Measurements from ENCODE around the gene SECISBP2L.

SECISBP2L gene

GRCh38 chr15:48946840-48947187 lies 99.4 kb downstream of the SECISBP2L start:
- Histone ChIP-seq H3K36me3 (ENCODE audit: control insufficient read depth in 2 of 2, insufficient read depth in 2 of 2, low read length in 2 of 2) (no peaks in the 10 kb centered on the region), H3K9me3 (ENCODE audit: control insufficient read depth in 2 of 2, low read length in 2 of 2) (no peaks in the 10 kb centered on the region), H3K4me1 (ENCODE audit: control insufficient read depth in 2 of 2, insufficient read depth in 2 of 2, low read length in 2 of 2) (no peaks in the 10 kb centered on the region), H3K27ac (ENCODE audit: low read depth in 2 of 2, low read length in 2 of 2) (no peak overlapping the region), H3K9ac (ENCODE audit: low read depth in 1 of 2, low read length in 2 of 2) (no peak overlapping the region), H3K4me3 (ENCODE audit: low read length in 2 of 2) (no peak overlapping the region), H3K27me3 (ENCODE audit: control insufficient read depth in 2 of 2, insufficient read depth in 2 of 2, low read length in 2 of 2) (no peaks in the 10 kb centered on the region)

- H3K9ac ChIP-seq (ENCODE audit: low read depth in 1 of 2, low read length in 2 of 2): no peak overlapping the region
- H3K4me1 ChIP-seq (ENCODE audit: control insufficient read depth in 2 of 2, insufficient read depth in 2 of 2, low read length in 2 of 2): no peaks in the 10 kb centered on the region
- no peaks in the 10 kb centered on the region for H3K36me3 ChIP-seq (ENCODE audit: control insufficient read depth in 2 of 2, insufficient read depth in 2 of 2, low read length in 2 of 2)
- no peaks in the 10 kb centered on the region for H3K9me3 ChIP-seq (ENCODE audit: control insufficient read depth in 2 of 2, low read length in 2 of 2)
- H3K27me3 ChIP-seq (ENCODE audit: control insufficient read depth in 2 of 2, insufficient read depth in 2 of 2, low read length in 2 of 2): no peaks in the 10 kb centered on the region
- no peak overlapping the region for H3K27ac ChIP-seq (ENCODE audit: low read depth in 2 of 2, low read length in 2 of 2)
- no peak overlapping the region for H3K4me3 ChIP-seq (ENCODE audit: low read length in 2 of 2)
These were observed 100.0 kb downstream of the SECISBP2L start for GRCh38 chr15:48946074-48946839.

GRCh38 chr15:48945386-48945785 lies 100.9 kb downstream of the SECISBP2L start:
- Histone ChIP-seq H3K36me3 (ENCODE audit: control insufficient read depth in 2 of 2, insufficient read depth in 2 of 2, low read length in 2 of 2) (no peaks in the 10 kb centered on the region), H3K4me3 (ENCODE audit: low read length in 2 of 2) (no peak overlapping the region), H3K9me3 (ENCODE audit: control insufficient read depth in 2 of 2, low read length in 2 of 2) (no peaks in the 10 kb centered on the region), H3K27me3 (ENCODE audit: control insufficient read depth in 2 of 2, insufficient read depth in 2 of 2, low read length in 2 of 2) (no peaks in the 10 kb centered on the region), H3K9ac (ENCODE audit: low read depth in 1 of 2, low read length in 2 of 2) (no peak overlapping the region), H3K4me1 (ENCODE audit: control insufficient read depth in 2 of 2, insufficient read depth in 2 of 2, low read length in 2 of 2) (no peaks in the 10 kb centered on the region), H3K27ac (ENCODE audit: low read depth in 2 of 2, low read length in 2 of 2) (no peak overlapping the region)

GRCh38 chr15:48941904-48942303 lies 104.3 kb downstream of the SECISBP2L start:
- Histone ChIP-seq H3K4me1 (ENCODE audit: control insufficient read depth in 2 of 2, insufficient read depth in 2 of 2, low read length in 2 of 2) (no peaks in the 10 kb centered on the region), H3K27me3 (ENCODE audit: control insufficient read depth in 2 of 2, insufficient read depth in 2 of 2, low read length in 2 of 2) (no peaks in the 10 kb centered on the region), H3K9me3 (ENCODE audit: control insufficient read depth in 2 of 2, low read length in 2 of 2) (no peaks in the 10 kb centered on the region), H3K4me3 (ENCODE audit: low read length in 2 of 2) (no peak overlapping the region), H3K9ac (ENCODE audit: low read depth in 1 of 2, low read length in 2 of 2) (no peak overlapping the region), H3K36me3 (ENCODE audit: control insufficient read depth in 2 of 2, insufficient read depth in 2 of 2, low read length in 2 of 2) (no peaks in the 10 kb centered on the region), H3K27ac (ENCODE audit: low read depth in 2 of 2, low read length in 2 of 2) (no peak overlapping the region)

GRCh38 chr15:48940508-48940907 lies 105.7 kb downstream of the SECISBP2L start:
- H3K4me3 ChIP-seq (ENCODE audit: low read length in 2 of 2): no peak overlapping the region
- H3K27ac ChIP-seq (ENCODE audit: low read depth in 2 of 2, low read length in 2 of 2): no peak overlapping the region
- no peaks in the 10 kb centered on the region for H3K4me1 ChIP-seq (ENCODE audit: control insufficient read depth in 2 of 2, insufficient read depth in 2 of 2, low read length in 2 of 2)
- H3K27me3 ChIP-seq (ENCODE audit: control insufficient read depth in 2 of 2, insufficient read depth in 2 of 2, low read length in 2 of 2): no peaks in the 10 kb centered on the region
- no peak overlapping the region for H3K9ac ChIP-seq (ENCODE audit: low read depth in 1 of 2, low read length in 2 of 2)
- no peaks in the 10 kb centered on the region for H3K36me3 ChIP-seq (ENCODE audit: control insufficient read depth in 2 of 2, insufficient read depth in 2 of 2, low read length in 2 of 2)
- H3K9me3 ChIP-seq (ENCODE audit: control insufficient read depth in 2 of 2, low read length in 2 of 2): no peaks in the 10 kb centered on the region

- no peaks in the 10 kb centered on the region for H3K27me3 ChIP-seq (ENCODE audit: control insufficient read depth in 2 of 2, insufficient read depth in 2 of 2, low read length in 2 of 2)
- no peak overlapping the region for H3K4me3 ChIP-seq (ENCODE audit: low read length in 2 of 2)
- no peak overlapping the region for H3K9ac ChIP-seq (ENCODE audit: low read depth in 1 of 2, low read length in 2 of 2)
- H3K4me1 ChIP-seq (ENCODE audit: control insufficient read depth in 2 of 2, insufficient read depth in 2 of 2, low read length in 2 of 2): no peaks in the 10 kb centered on the region
- H3K9me3 ChIP-seq (ENCODE audit: control insufficient read depth in 2 of 2, low read length in 2 of 2): no peaks in the 10 kb centered on the region
- H3K36me3 ChIP-seq (ENCODE audit: control insufficient read depth in 2 of 2, insufficient read depth in 2 of 2, low read length in 2 of 2): no peaks in the 10 kb centered on the region
- no peak overlapping the region for H3K27ac ChIP-seq (ENCODE audit: low read depth in 2 of 2, low read length in 2 of 2)
These were observed 106.6 kb downstream of the SECISBP2L start for GRCh38 chr15:48939648-48940047.
